Glutamatergic neuron (in vitro differentiated cells): ENCODE results near the gene AMOTL2. TPM values are rescaled to one million over a fixed set of nuclear protein-coding genes. Genes with fewer than 3 reads are reported as not detected.

ENCODE experiments used
- DNase-seq: peaks from one replicate; pipeline ENCODE4 v3.0.0; 2022
- H3K27ac Mint-ChIP-seq: one replicate; pipeline ENCODE4 v1.8.0; 2020; ENCODE audit warnings: mild to moderate bottlenecking, mixed read lengths, inconsistent platforms; ENCODE audit not compliant: unreplicated experiment
- H3K27me3 Mint-ChIP-seq: one replicate; pipeline ENCODE4 v1.8.0; 2020; ENCODE audit warnings: mild to moderate bottlenecking, moderate library complexity, mixed read lengths, inconsistent platforms; ENCODE audit not compliant: unreplicated experiment
- H3K36me3 Mint-ChIP-seq: one replicate; pipeline ENCODE4 v1.8.0; 2020; ENCODE audit warnings: mild to moderate bottlenecking, mixed read lengths, inconsistent platforms; ENCODE audit not compliant: unreplicated experiment
- H3K4me1 Mint-ChIP-seq: one replicate; pipeline ENCODE4 v1.8.0; 2020; ENCODE audit warnings: mild to moderate bottlenecking, low read depth, mixed read lengths, inconsistent platforms; ENCODE audit not compliant: unreplicated experiment
- H3K4me3 Mint-ChIP-seq: one replicate; pipeline ENCODE4 v1.8.0; 2020; ENCODE audit warnings: mild to moderate bottlenecking, mixed read lengths, inconsistent platforms; ENCODE audit not compliant: unreplicated experiment
- H3K9me3 Mint-ChIP-seq: one replicate; pipeline ENCODE4 v1.8.0; 2020; ENCODE audit warnings: mild to moderate bottlenecking, moderate library complexity, mixed read lengths, inconsistent platforms; ENCODE audit not compliant: unreplicated experiment
- CTCF ChIP-seq: fragments of 200-600 bp; sonication (generic); IDR thresholded peaks from one replicate; pipeline ENCODE4 v1.5.0; 2021; ENCODE audit not compliant: partially characterized antibody, unreplicated experiment
- total RNA-seq: library from RNA; stranded (reverse); fragmentation: NEBNext Ultra II Directional; extraction: Animal tissue kit (Norgen Biotek cat#: 25700); gene quantifications from one replicate; pipeline ENCODE4 v1.2.1, GENCODE V29; 2021; ENCODE audit not compliant: unreplicated experiment

AMOTL2 gene
- total RNA-seq, 1 donor from 2014 or later = 38.1 TPM

- no peak for TF ChIP-seq CTCF
- peaks cover 4% of the 10 kb centered on the region for H3K27me3 Mint-ChIP-seq
- H3K36me3 Mint-ChIP-seq = peaks cover 11% of the 10 kb centered on the region
- no peak for DNase-seq
- no peaks in the 10 kb centered on the region for H3K4me1 Mint-ChIP-seq
- H3K27ac Mint-ChIP-seq = no peak overlapping the region
- no peak overlapping the region for H3K4me3 Mint-ChIP-seq
- H3K9me3 Mint-ChIP-seq = peaks cover 2% of the 10 kb centered on the region
These were observed 26.7 kb downstream of the AMOTL2 start for GRCh38 chr3:134347551-134347950.

DNA sequence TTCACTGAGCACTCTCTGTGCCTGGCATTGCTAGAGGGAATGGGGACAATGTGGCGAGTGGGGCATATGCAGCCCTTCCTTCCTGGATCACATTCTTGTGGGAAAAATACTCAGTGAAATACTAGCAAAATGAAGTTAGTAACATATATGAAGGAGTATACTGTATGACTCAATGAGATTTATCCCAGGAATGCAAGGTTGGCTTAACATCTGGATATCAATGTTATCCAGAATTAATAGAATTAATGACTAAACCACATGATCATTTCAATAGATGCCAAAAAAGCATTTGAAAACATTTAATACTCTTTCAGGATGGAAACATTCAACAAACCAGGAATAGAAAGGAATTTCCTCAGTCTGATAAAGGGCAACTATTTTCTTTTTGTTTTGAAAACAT lies 27.5 kb downstream of the AMOTL2 start:
- Mint-ChIP-seq H3K27ac (no peak overlapping the region), H3K27me3 (peaks cover 4% of the 10 kb centered on the region), H3K4me3 (no peak overlapping the region), H3K36me3 (peaks cover 11% of the 10 kb centered on the region), H3K9me3 (peaks cover 2% of the 10 kb centered on the region), H3K4me1 (no peaks in the 10 kb centered on the region)
- DNase-seq = no peak
- no peak for TF ChIP-seq CTCF

GRCh38 chr3:134345202-134345601 lies 29.0 kb downstream of the AMOTL2 start:
- Mint-ChIP-seq H3K9me3 (peaks cover 2% of the 10 kb centered on the region), H3K27me3 (peaks cover 9% of the 10 kb centered on the region), H3K27ac (no peak overlapping the region), H3K36me3 (peaks cover 11% of the 10 kb centered on the region), H3K4me1 (peaks cover 6% of the 10 kb centered on the region), H3K4me3 (no peak overlapping the region)
- DNase-seq = no peak
- no peak for TF ChIP-seq CTCF

DNA sequence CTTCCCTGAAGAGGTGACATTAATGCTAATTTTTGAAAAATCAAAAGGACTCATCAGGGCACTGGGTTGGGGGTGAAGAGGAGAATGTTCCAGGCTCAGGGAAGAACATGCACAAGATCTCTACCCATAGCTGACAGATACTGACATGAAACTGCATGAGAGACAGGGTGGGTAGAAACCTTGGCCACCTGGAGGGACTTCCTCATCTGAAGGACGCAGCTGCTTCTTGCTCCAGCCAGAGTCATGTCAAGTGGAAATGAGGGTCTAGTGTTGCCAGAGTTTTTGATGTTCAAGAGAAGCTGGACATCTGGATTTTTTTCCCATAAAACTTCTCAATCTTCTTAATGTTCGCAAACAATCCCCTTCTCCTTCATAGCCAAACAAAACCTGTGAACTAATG lies 29.7 kb downstream of the AMOTL2 start:
- Mint-ChIP-seq H3K36me3 (peaks cover 11% of the 10 kb centered on the region), H3K4me1 (peaks cover 6% of the 10 kb centered on the region), H3K9me3 (peaks cover 3% of the 10 kb centered on the region), H3K27ac (no peak overlapping the region), H3K4me3 (no peak overlapping the region), H3K27me3 (peaks cover 9% of the 10 kb centered on the region)
- TF ChIP-seq CTCF = no peak
- no peak for DNase-seq

DNA sequence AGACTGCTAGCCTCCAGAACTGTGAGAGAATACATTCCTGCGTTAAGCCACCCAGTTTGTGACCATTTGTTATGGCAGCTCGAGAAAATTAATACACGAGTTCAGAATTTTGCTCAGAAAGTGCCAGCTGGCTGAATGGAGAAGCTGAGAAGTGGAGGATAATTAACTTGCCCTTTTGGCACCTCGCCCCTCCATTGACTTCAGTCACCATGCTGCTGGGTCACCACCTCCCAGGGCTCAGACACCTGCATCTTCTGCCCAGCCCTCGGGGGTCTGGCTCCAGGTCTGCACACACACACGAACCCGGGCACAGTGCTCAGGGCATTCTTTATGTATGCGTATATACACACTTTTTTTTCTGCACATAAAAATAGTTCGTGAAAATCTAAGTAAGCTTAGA lies 32.0 kb downstream of the AMOTL2 start:
- no peak for TF ChIP-seq CTCF
- DNase-seq = no peak
- peaks cover 11% of the 10 kb centered on the region for H3K27me3 Mint-ChIP-seq

More for the DNA sequence above, 32.0 kb downstream of the AMOTL2 start:
- Mint-ChIP-seq H3K36me3 (peaks cover 11% of the 10 kb centered on the region), H3K4me1 (peaks cover 6% of the 10 kb centered on the region), H3K9me3 (peaks cover 4% of the 10 kb centered on the region), H3K4me3 (no peak overlapping the region), H3K27ac (no peak overlapping the region)
